WTC11 (cell line): ENCODE results near the gene SRP14. TPM values are rescaled to one million over a fixed set of nuclear protein-coding genes. Genes with fewer than 3 reads are reported as not detected.

ENCODE experiments used
- ATAC-seq: fragments of 200-7000 bp; cut with Tn5 transposase; 2 replicates; pipeline ENCODE4 v1.10.0; 2021; ENCODE audit warnings: mild to moderate bottlenecking, moderate library complexity
- CTCF ChIA-PET: fragments of 300-600 bp; sonication (Branson Sonifier 250); formaldehyde crosslinking; loops from one replicate; lab custom pipeline; 2021; ENCODE audit warnings: antibody characterized with exemption; lab: Charles Lee
- POLR2A ChIA-PET: fragments of 350-600 bp; sonication (Branson Sonifier 250); formaldehyde crosslinking; loops from one replicate; lab custom pipeline; 2021; ENCODE audit warnings: antibody characterized with exemption; lab: Charles Lee
- DNase-seq: peaks from one replicate; pipeline ENCODE4 v3.0.0; 2021; ENCODE audit warnings: low spot score
- H3K27ac Mint-ChIP-seq: 2 replicates; pipeline ENCODE4 v1.8.0; 2021; ENCODE audit warnings: mixed read lengths
- H3K27me3 Mint-ChIP-seq: 2 replicates; pipeline ENCODE4 v1.8.0; 2021; ENCODE audit warnings: low read depth, mild to moderate bottlenecking, moderate library complexity, mixed read lengths
- H3K36me3 Mint-ChIP-seq: 2 replicates; pipeline ENCODE4 v1.8.0; 2021; ENCODE audit warnings: mixed read lengths
- H3K4me1 Mint-ChIP-seq: 2 replicates; pipeline ENCODE4 v1.8.0; 2022; ENCODE audit warnings: mixed read lengths
- H3K4me3 Mint-ChIP-seq: 2 replicates; pipeline ENCODE4 v1.8.0; 2021; ENCODE audit warnings: mild to moderate bottlenecking, moderate library complexity, mixed read lengths
- H3K9me3 Mint-ChIP-seq: 2 replicates; pipeline ENCODE4 v1.8.0; 2021; ENCODE audit warnings: mixed read lengths
- CBFB ChIP-seq: sonication (generic); formaldehyde crosslinking; IDR thresholded peaks from 2 replicates; pipeline ENCODE4 v1.8.1; 2022; ENCODE audit warnings: mild to moderate bottlenecking, low read depth, missing genetic modification reagents
- EMX1 ChIP-seq: fragments of 250-450 bp; sonication (Bioruptor Pico); IDR thresholded peaks from 2 replicates; pipeline ENCODE4 v1.8.0; 2021; ENCODE audit warnings: mild to moderate bottlenecking
- ESRRA ChIP-seq: sonication (generic); formaldehyde crosslinking; IDR thresholded peaks from 2 replicates; pipeline ENCODE4 v1.8.1; 2022; ENCODE audit warnings: mild to moderate bottlenecking, missing genetic modification reagents, borderline replicate concordance
- FOXP1 ChIP-seq: sonication (generic); formaldehyde crosslinking; IDR thresholded peaks from 2 replicates; pipeline ENCODE4 v1.8.0; 2022; ENCODE audit warnings: missing genetic modification reagents, mild to moderate bottlenecking, moderate library complexity, borderline replicate concordance
- GABPB1 ChIP-seq: sonication (generic); formaldehyde crosslinking; IDR thresholded peaks from 2 replicates; pipeline ENCODE4 v1.8.1; 2023; ENCODE audit warnings: mild to moderate bottlenecking, missing genetic modification reagents
- GTF2I ChIP-seq: fragments of 250-450 bp; sonication (Bioruptor Pico); conservative IDR thresholded peaks from 2 replicates; pipeline ENCODE4 v1.4.0; 2021; ENCODE audit warnings: mild to moderate bottlenecking
- JAZF1 ChIP-seq: fragments of 250-450 bp; sonication (Bioruptor Pico); IDR thresholded peaks from 2 replicates; pipeline ENCODE4 v1.9.0; 2021; ENCODE audit warnings: moderate library complexity, mild to moderate bottlenecking, inconsistent platforms
- NFE2L1 ChIP-seq: sonication (generic); formaldehyde crosslinking; IDR thresholded peaks from 2 replicates; pipeline ENCODE4 v1.8.1; 2023; ENCODE audit warnings: missing genetic modification reagents
- NR3C1 ChIP-seq: sonication (generic); formaldehyde crosslinking; conservative IDR thresholded peaks from 2 replicates; pipeline ENCODE4 v1.8.1; 2023; ENCODE audit warnings: low read depth, mild to moderate bottlenecking, missing genetic modification reagents
- RORB ChIP-seq: fragments of 250-450 bp; sonication (Bioruptor Pico); IDR thresholded peaks from 2 replicates; pipeline ENCODE4 v1.9.0; 2021; ENCODE audit warnings: mild to moderate bottlenecking
- SMAD4 ChIP-seq: sonication (generic); formaldehyde crosslinking; IDR thresholded peaks from 2 replicates; pipeline ENCODE4 v1.8.0; 2022; ENCODE audit warnings: mild to moderate bottlenecking, missing genetic modification reagents
- SP1 ChIP-seq: sonication (generic); formaldehyde crosslinking; conservative IDR thresholded peaks from 2 replicates; pipeline ENCODE4 v1.8.1; 2022; ENCODE audit warnings: missing genetic modification reagents
- TP53 ChIP-seq: sonication (generic); formaldehyde crosslinking; IDR thresholded peaks from 2 replicates; pipeline ENCODE4 v1.8.1; 2023; ENCODE audit warnings: mild to moderate bottlenecking, missing genetic modification reagents
- ZBTB21 ChIP-seq: sonication (generic); formaldehyde crosslinking; IDR thresholded peaks from 2 replicates; pipeline ENCODE4 v1.8.1; 2023; ENCODE audit warnings: mild to moderate bottlenecking, missing genetic modification reagents, borderline replicate concordance
- ZNF219 ChIP-seq: sonication (generic); formaldehyde crosslinking; IDR thresholded peaks from 2 replicates; pipeline ENCODE4 v1.8.0; 2023; ENCODE audit warnings: missing genetic modification reagents, mild to moderate bottlenecking, borderline replicate concordance
- ZNF263 ChIP-seq: sonication (generic); formaldehyde crosslinking; IDR thresholded peaks from 2 replicates; pipeline ENCODE4 v1.8.1; 2022; ENCODE audit warnings: low read depth, mild to moderate bottlenecking, moderate library complexity, missing genetic modification reagents
- ZNF671 ChIP-seq: fragments of 250-450 bp; sonication (Bioruptor Pico); IDR thresholded peaks from 2 replicates; pipeline ENCODE4 v1.8.0; 2021; ENCODE audit warnings: mild to moderate bottlenecking
- total RNA-seq: library from RNA; stranded (reverse); gene quantifications from 3 replicates; pipeline ENCODE4 v1.2.3, GENCODE V29; 2021
- TF ChIP-seq, protein P1 (sequence below): fragments of 250-450 bp; sonication (Bioruptor Pico); IDR thresholded peaks from 2 replicates; pipeline ENCODE4 v2.1.2; 2022; ENCODE audit warnings: mild to moderate bottlenecking, moderate library complexity
- TF ChIP-seq, protein P2 (sequence below): sonication (generic); formaldehyde crosslinking; IDR thresholded peaks from 2 replicates; pipeline ENCODE4 v1.8.0; 2022; ENCODE audit warnings: mild to moderate bottlenecking, missing genetic modification reagents
- TF ChIP-seq, protein P3 (sequence below): sonication (generic); formaldehyde crosslinking; IDR thresholded peaks from 2 replicates; pipeline ENCODE4 v1.8.0; 2022; ENCODE audit warnings: mild to moderate bottlenecking, missing genetic modification reagents
- TF ChIP-seq, protein P4 (sequence below): sonication (generic); formaldehyde crosslinking; IDR thresholded peaks from 2 replicates; pipeline ENCODE4 v1.8.1; 2022; ENCODE audit warnings: mild to moderate bottlenecking, moderate library complexity, missing genetic modification reagents
- TF ChIP-seq, protein P5 (sequence below): sonication (generic); formaldehyde crosslinking; IDR thresholded peaks from 2 replicates; pipeline ENCODE4 v1.8.0; 2023; ENCODE audit warnings: missing genetic modification reagents
- TF ChIP-seq, protein P6 (sequence below): sonication (generic); formaldehyde crosslinking; conservative IDR thresholded peaks from 2 replicates; pipeline ENCODE4 v1.8.1; 2023; ENCODE audit warnings: mild to moderate bottlenecking, low read depth, missing genetic modification reagents, moderate library complexity
- TF ChIP-seq, protein P7 (sequence below): fragments of 250-450 bp; sonication (Bioruptor Pico); IDR thresholded peaks from 2 replicates; pipeline ENCODE4 v1.8.0; 2021; ENCODE audit warnings: mild to moderate bottlenecking

Gene SRP14
- total RNA-seq, 1 experiment from 2014 or later, result 190 TPM

DNA sequence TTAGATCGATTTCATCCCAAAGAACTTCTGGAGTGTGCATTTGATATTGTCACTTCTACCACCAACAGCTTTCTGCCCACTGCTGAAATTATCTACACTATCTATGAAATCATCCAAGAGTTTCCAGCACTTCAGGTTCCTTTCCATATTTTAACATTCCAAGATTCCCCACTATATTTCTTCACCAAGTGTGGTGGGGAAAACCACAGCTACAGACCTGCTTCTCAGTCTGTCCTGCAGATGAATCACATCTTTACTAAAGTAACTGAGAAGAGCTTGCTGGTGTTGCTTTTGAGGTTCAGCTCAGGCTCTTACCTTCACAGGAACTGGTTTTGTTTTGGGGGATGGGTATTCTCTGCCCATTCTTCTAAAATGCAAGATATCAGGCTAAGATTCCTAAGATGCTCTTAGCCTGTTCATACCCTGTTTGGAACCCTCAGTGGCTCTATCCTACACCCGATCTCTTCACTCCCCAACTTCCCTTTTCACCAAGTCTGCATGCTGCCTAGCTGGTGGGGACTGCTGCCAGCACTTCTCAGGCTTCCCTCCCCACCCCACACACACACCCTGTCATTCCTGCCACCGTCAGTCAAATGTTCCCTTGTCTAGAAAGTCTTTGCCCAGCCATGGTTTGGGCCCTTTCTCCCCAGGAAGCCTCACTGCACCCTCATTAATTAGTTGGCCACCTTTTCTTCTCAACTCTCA lies 30.8 kb downstream of the SRP14 start:
- Mint-ChIP-seq H3K27me3 (no peaks in the 10 kb centered on the region), H3K4me1 (peaks cover 6% of the 10 kb centered on the region)
- DNase-seq, result no peak
- POLR2A ChIA-PET, result no interaction called here
- TF ChIP-seq, protein P1, sequence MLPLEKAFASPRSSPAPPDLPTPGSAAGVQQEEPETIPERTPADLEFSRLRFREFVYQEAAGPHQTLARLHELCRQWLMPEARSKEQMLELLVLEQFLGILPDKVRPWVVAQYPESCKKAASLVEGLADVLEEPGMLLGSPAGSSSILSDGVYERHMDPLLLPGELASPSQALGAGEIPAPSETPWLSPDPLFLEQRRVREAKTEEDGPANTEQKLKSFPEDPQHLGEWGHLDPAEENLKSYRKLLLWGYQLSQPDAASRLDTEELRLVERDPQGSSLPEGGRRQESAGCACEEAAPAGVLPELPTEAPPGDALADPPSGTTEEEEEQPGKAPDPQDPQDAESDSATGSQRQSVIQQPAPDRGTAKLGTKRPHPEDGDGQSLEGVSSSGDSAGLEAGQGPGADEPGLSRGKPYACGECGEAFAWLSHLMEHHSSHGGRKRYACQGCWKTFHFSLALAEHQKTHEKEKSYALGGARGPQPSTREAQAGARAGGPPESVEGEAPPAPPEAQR (CRISPR knock-in tag), result no peak
- TF ChIP-seq SMAD4 (CRISPR knock-in tag) (no peak), JAZF1 (CRISPR knock-in tag) (no peak), TP53 (CRISPR knock-in tag) (no peak), ZNF671 (no peak), EMX1 (CRISPR knock-in tag) (no peak), ZBTB21 (CRISPR knock-in tag) (no peak), ESRRA (CRISPR knock-in tag) (no peak), GABPB1 (CRISPR knock-in tag) (no peak), CBFB (CRISPR knock-in tag) (no peak), NFE2L1 (no peak), ZNF263 (CRISPR knock-in tag) (no peak), SP1 (CRISPR knock-in tag) (no peak)
- TF ChIP-seq, protein P2, sequence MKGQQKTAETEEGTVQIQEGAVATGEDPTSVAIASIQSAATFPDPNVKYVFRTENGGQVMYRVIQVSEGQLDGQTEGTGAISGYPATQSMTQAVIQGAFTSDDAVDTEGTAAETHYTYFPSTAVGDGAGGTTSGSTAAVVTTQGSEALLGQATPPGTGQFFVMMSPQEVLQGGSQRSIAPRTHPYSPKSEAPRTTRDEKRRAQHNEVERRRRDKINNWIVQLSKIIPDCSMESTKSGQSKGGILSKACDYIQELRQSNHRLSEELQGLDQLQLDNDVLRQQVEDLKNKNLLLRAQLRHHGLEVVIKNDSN (CRISPR knock-in tag), result no peak
- TF ChIP-seq, protein P3, sequence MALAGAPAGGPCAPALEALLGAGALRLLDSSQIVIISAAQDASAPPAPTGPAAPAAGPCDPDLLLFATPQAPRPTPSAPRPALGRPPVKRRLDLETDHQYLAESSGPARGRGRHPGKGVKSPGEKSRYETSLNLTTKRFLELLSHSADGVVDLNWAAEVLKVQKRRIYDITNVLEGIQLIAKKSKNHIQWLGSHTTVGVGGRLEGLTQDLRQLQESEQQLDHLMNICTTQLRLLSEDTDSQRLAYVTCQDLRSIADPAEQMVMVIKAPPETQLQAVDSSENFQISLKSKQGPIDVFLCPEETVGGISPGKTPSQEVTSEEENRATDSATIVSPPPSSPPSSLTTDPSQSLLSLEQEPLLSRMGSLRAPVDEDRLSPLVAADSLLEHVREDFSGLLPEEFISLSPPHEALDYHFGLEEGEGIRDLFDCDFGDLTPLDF (CRISPR knock-in tag), result no peak
- TF ChIP-seq, protein P4, sequence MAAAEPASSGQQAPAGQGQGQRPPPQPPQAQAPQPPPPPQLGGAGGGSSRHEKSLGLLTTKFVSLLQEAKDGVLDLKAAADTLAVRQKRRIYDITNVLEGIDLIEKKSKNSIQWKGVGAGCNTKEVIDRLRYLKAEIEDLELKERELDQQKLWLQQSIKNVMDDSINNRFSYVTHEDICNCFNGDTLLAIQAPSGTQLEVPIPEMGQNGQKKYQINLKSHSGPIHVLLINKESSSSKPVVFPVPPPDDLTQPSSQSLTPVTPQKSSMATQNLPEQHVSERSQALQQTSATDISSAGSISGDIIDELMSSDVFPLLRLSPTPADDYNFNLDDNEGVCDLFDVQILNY (CRISPR knock-in tag), result no peak
- TF ChIP-seq, protein P5, sequence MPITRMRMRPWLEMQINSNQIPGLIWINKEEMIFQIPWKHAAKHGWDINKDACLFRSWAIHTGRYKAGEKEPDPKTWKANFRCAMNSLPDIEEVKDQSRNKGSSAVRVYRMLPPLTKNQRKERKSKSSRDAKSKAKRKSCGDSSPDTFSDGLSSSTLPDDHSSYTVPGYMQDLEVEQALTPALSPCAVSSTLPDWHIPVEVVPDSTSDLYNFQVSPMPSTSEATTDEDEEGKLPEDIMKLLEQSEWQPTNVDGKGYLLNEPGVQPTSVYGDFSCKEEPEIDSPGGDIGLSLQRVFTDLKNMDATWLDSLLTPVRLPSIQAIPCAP, result no peak
- TF ChIP-seq, all 79 proteins: peak for 0
- no peak for ATAC-seq
- CTCF ChIA-PET, result no interaction called here
- H3K9me3 Mint-ChIP-seq, result peaks cover 20% of the 10 kb centered on the region
- peak overlapping the region; percentile 48; the same call in 1 of the 2 replicates for H3K27ac Mint-ChIP-seq
- peaks cover 88% of the 10 kb centered on the region for H3K36me3 Mint-ChIP-seq
- no peak overlapping the region for H3K4me3 Mint-ChIP-seq

DNA sequence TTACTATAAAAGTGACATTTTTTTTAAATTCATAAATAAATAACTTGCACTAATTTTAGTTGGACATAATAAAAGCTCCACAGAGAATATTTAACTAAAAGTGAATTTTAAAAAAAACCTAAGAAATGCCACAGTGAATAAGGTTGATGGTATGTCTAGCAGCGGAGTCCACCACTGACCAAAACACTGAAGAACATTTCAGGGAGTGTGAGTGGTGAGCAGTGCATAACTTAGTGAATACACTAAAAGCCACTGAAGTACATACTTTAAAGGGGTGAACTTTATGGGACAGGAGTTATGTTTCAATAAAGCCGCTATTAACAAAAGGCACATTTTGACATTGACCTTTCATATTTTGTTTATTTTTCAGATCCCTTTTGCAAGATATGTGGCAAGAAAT lies 32.3 kb downstream of the SRP14 start:
- CTCF ChIA-PET, result no interaction called here
- Mint-ChIP-seq H3K27me3 (no peaks in the 10 kb centered on the region), H3K36me3 (peaks cover 86% of the 10 kb centered on the region), H3K27ac (no peak overlapping the region), H3K4me3 (no peak overlapping the region), H3K4me1 (peaks cover 16% of the 10 kb centered on the region), H3K9me3 (peaks cover 6% of the 10 kb centered on the region)
- ATAC-seq (no peak), DNase-seq (no peak)
- POLR2A ChIA-PET, result no interaction called here
- TF ChIP-seq NFE2L1, result no peak
- TF ChIP-seq, protein P6, sequence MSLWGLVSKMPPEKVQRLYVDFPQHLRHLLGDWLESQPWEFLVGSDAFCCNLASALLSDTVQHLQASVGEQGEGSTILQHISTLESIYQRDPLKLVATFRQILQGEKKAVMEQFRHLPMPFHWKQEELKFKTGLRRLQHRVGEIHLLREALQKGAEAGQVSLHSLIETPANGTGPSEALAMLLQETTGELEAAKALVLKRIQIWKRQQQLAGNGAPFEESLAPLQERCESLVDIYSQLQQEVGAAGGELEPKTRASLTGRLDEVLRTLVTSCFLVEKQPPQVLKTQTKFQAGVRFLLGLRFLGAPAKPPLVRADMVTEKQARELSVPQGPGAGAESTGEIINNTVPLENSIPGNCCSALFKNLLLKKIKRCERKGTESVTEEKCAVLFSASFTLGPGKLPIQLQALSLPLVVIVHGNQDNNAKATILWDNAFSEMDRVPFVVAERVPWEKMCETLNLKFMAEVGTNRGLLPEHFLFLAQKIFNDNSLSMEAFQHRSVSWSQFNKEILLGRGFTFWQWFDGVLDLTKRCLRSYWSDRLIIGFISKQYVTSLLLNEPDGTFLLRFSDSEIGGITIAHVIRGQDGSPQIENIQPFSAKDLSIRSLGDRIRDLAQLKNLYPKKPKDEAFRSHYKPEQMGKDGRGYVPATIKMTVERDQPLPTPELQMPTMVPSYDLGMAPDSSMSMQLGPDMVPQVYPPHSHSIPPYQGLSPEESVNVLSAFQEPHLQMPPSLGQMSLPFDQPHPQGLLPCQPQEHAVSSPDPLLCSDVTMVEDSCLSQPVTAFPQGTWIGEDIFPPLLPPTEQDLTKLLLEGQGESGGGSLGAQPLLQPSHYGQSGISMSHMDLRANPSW (CRISPR knock-in tag), result no peak
- TF ChIP-seq CBFB (CRISPR knock-in tag), result no peak
- TF ChIP-seq FOXP1 (CRISPR knock-in tag), result no peak
- TF ChIP-seq, protein P7, sequence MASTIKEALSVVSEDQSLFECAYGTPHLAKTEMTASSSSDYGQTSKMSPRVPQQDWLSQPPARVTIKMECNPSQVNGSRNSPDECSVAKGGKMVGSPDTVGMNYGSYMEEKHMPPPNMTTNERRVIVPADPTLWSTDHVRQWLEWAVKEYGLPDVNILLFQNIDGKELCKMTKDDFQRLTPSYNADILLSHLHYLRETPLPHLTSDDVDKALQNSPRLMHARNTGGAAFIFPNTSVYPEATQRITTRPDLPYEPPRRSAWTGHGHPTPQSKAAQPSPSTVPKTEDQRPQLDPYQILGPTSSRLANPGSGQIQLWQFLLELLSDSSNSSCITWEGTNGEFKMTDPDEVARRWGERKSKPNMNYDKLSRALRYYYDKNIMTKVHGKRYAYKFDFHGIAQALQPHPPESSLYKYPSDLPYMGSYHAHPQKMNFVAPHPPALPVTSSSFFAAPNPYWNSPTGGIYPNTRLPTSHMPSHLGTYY (CRISPR knock-in tag), result no peak
- no peak for TF ChIP-seq ZBTB21 (CRISPR knock-in tag)
- no peak for TF ChIP-seq ZNF219 (CRISPR knock-in tag)
- no peak for TF ChIP-seq GTF2I
- TF ChIP-seq NR3C1 (CRISPR knock-in tag), result no peak
- no peak for TF ChIP-seq RORB (CRISPR knock-in tag)
